Fibroblast of lung (primary cell): ENCODE data around the gene AANAT. TPM values are rescaled to one million over a fixed set of nuclear protein-coding genes. Genes with fewer than 3 reads are reported as not detected.

ENCODE experiments used
- DNase-seq, 2 donors: peaks; one replicate each; pipeline versions ENCODE4 v3.0.0 to v3.0.0-alpha.2; 2010; ENCODE audit warnings: low read depth in 2 of 2
- H2AFZ ChIP-seq: 2 replicates; pipeline ENCODE4 v1.5.1; 2012; ENCODE audit warnings: low read length, control low read depth, inconsistent platforms
- H3K27ac ChIP-seq: 2 replicates; pipeline ENCODE4 v1.5.1; 2011; ENCODE audit warnings: low read length, control low read depth; ENCODE audit not compliant: insufficient read depth
- H3K27me3 ChIP-seq: 2 replicates; pipeline ENCODE4 v1.5.1; 2011; ENCODE audit warnings: mild to moderate bottlenecking, low read length; ENCODE audit not compliant: control insufficient read depth, insufficient read depth
- H3K36me3 ChIP-seq: 2 replicates; pipeline ENCODE4 v1.5.1; 2011; ENCODE audit warnings: low read length; ENCODE audit not compliant: control insufficient read depth, insufficient read depth
- H3K4me1 ChIP-seq: 2 replicates; pipeline ENCODE4 v1.5.1; 2011; ENCODE audit warnings: low read length; ENCODE audit not compliant: control insufficient read depth, insufficient read depth; ENCODE audit errors: extremely low read depth
- H3K4me2 ChIP-seq: 2 replicates; pipeline ENCODE4 v1.5.1; 2011; ENCODE audit warnings: low read length, control low read depth; ENCODE audit not compliant: insufficient read depth; ENCODE audit errors: extremely low read depth
- H3K4me3 ChIP-seq, 4 experiments: fragments of 200-600 bp in 1 of 4; sonication (generic) in 1 of 4; replicated peaks in 1 of 4; 2 replicates each; pipeline ENCODE4 v1.5.1; 2011 to 2016; ENCODE audit warnings: low read length in 4 of 4, low read depth in 3 of 4, mild to moderate bottlenecking in 3 of 4, control low read depth in 2 of 4, inconsistent platforms in 1 of 4, mixed read lengths in 1 of 4; ENCODE audit not compliant: insufficient read depth in 1 of 4; ENCODE audit errors: control extremely low read depth in 1 of 4
- H3K79me2 ChIP-seq: 2 replicates; pipeline ENCODE4 v1.5.1; 2012; ENCODE audit warnings: mild to moderate bottlenecking, low read length, inconsistent platforms; ENCODE audit not compliant: control insufficient read depth, insufficient read depth
- H3K9ac ChIP-seq: 2 replicates; pipeline ENCODE4 v1.5.1; 2011; ENCODE audit warnings: mild to moderate bottlenecking, low read length, control low read depth; ENCODE audit not compliant: insufficient read depth
- H3K9me3 ChIP-seq: 2 replicates; pipeline ENCODE4 v1.5.1; 2012; ENCODE audit warnings: low read depth, low read length; ENCODE audit not compliant: control insufficient read depth, insufficient read depth
- H4K20me1 ChIP-seq: 2 replicates; pipeline ENCODE4 v1.5.1; 2011; ENCODE audit warnings: low read length; ENCODE audit not compliant: control insufficient read depth, insufficient read depth; ENCODE audit errors: extremely low read depth
- CTCF ChIP-seq, 2 donors: IDR thresholded peaks in 1 of 2; conservative IDR thresholded peaks in 1 of 2; 1 replicate in 1 of 2; 2 replicates in 1 of 2; pipeline ENCODE4 v1.5.1; 2011 to 2012; ENCODE audit warnings: low read length in 2 of 2, control low read depth in 1 of 2, inconsistent platforms in 1 of 2, low read depth in 1 of 2, mild to moderate bottlenecking in 1 of 2
- EZH2 ChIP-seq: IDR thresholded peaks from 2 replicates; pipeline ENCODE4 v1.5.1; 2012; ENCODE audit warnings: low read length, control low read depth, mild to moderate bottlenecking; ENCODE audit errors: missing control alignments
- polyA plus RNA-seq, 2 donors: library from polyadenylated mRNA; depleted of rRNA in 1 of 2; stranded (reverse) in 1 of 2; unstranded in 1 of 2; fragments of >200 nt; gene quantifications; 2 replicates each; pipeline ENCODE4 v1.2.1, GENCODE V29; 2011 to 2012; ENCODE audit warnings: missing spikeins in 1 of 2
- total RNA-seq: library from RNA; depleted of rRNA; stranded (reverse); fragments of >200 nt; gene quantifications from 2 replicates; pipeline ENCODE4 v1.2.1, GENCODE V29; 2014

AANAT gene
- total and polyA plus RNA-seq, 2 donors (not counting 1 experiment from before 2014, with no cell fraction given): not detected

GRCh38 chr17:76462556-76463290, 4.7 kb upstream of the AANAT start:
- Histone ChIP-seq H4K20me1 (no peaks in the 10 kb centered on the region), H3K4me1 (no peaks in the 10 kb centered on the region), H3K27me3 (no peaks in the 10 kb centered on the region), H3K4me2 (no peak overlapping the region), H3K4me3 (no peak overlapping the region), H3K9me3 (no peaks in the 10 kb centered on the region), H3K9ac (no peak overlapping the region), H3K79me2 (no peaks in the 10 kb centered on the region), H2AFZ (no peak overlapping the region), H3K27ac (no peak overlapping the region), H3K36me3 (no peaks in the 10 kb centered on the region)
- TF ChIP-seq CTCF (conservative IDR thresholded peaks at IDR 0.05 in 1 of 2, IDR thresholded peaks at IDR 0.05 in 1 of 2; ENCODE audit: low read depth in 1 of 2, low read length in 2 of 2) (no peak), EZH2 (no peak)
- no peak for DNase-seq

GRCh38 chr17:76466775-76467130, 650 bp upstream of the AANAT start:
- H3K36me3 ChIP-seq: no peaks in the 10 kb centered on the region
- H2AFZ ChIP-seq: no peak overlapping the region
- no peak overlapping the region for H3K9ac ChIP-seq
- no peak overlapping the region for H3K4me2 ChIP-seq
- TF ChIP-seq CTCF (conservative IDR thresholded peaks at IDR 0.05 in 1 of 2, IDR thresholded peaks at IDR 0.05 in 1 of 2; ENCODE audit: low read depth in 1 of 2, low read length in 2 of 2): no peak
- no peak for TF ChIP-seq EZH2
- no peak overlapping the region for H3K27ac ChIP-seq
- H3K79me2 ChIP-seq: no peaks in the 10 kb centered on the region
- H3K9me3 ChIP-seq: no peaks in the 10 kb centered on the region
- DNase-seq: no peak
- no peaks in the 10 kb centered on the region for H3K27me3 ChIP-seq
- no peaks in the 10 kb centered on the region for H4K20me1 ChIP-seq
- H3K4me3 ChIP-seq: no peak overlapping the region
- H3K4me1 ChIP-seq: no peaks in the 10 kb centered on the region

- Histone ChIP-seq H3K9me3 (no peaks in the 10 kb centered on the region), H3K27me3 (no peaks in the 10 kb centered on the region), H3K27ac (no peak overlapping the region), H3K36me3 (no peaks in the 10 kb centered on the region), H2AFZ (no peak overlapping the region), H3K9ac (no peak overlapping the region), H3K4me1 (no peaks in the 10 kb centered on the region), H3K4me2 (no peak overlapping the region), H4K20me1 (no peaks in the 10 kb centered on the region), H3K4me3 (no peak overlapping the region), H3K79me2 (no peaks in the 10 kb centered on the region)
- TF ChIP-seq CTCF (conservative IDR thresholded peaks at IDR 0.05 in 1 of 2, IDR thresholded peaks at IDR 0.05 in 1 of 2; ENCODE audit: low read depth in 1 of 2, low read length in 2 of 2): no peak
- TF ChIP-seq EZH2: no peak
- DNase-seq: no peak
Observed at GRCh38 chr17:76467809-76468633, 618 bp downstream of the AANAT start.
